Measurements from ENCODE around the gene STRBP.

- TF ChIP-seq CTCF (IDR thresholded peaks at IDR 0.05) (no peak), POLR2A (IDR thresholded peaks at IDR 0.05) (no peak)
These were observed 47.2 kb upstream of the STRBP start for GRCh38 chr9:123315635-123316034.

Data from testis (tissue), 2 donors.